ENCODE data around the gene MRPL43.
"Not testable (repeated sequence)": the region's sequence is repeated elsewhere in the genome, so short reads cannot be mapped to it uniquely, and the experiment has no call there.

Gene MRPL43

DNA sequence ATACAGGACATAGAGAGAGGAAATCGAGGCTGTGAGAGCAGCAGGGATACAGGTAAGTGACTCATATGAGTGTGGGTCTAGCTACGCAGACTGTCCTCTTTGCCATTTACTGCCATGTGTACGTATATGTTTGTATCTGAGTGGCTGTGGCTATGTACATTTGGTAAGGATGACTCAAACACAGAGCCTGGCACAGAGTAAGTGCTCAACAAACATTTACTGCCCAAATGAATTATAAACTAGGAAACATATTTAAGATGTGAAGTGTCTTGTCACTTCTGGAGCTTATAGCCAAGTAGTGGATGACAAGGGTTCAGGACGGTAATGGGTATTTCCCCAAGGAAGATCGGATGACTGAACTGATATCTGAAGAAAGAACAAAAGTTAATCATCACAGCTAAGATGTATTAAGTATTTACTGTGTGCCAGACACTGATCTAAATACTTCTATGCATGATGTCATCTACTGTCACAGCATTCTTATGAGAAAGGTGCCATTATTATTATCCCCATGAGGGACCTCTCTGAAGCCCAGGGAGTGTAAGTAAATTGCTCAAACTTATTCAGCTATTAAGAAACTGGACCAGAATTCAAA lies 6.0 kb downstream of the MRPL43 start:
- DNase-seq: no peak

GRCh38 chr10:100980711-100981110 lies 6.6 kb downstream of the MRPL43 start:
- DNase-seq: no peak

DNA sequence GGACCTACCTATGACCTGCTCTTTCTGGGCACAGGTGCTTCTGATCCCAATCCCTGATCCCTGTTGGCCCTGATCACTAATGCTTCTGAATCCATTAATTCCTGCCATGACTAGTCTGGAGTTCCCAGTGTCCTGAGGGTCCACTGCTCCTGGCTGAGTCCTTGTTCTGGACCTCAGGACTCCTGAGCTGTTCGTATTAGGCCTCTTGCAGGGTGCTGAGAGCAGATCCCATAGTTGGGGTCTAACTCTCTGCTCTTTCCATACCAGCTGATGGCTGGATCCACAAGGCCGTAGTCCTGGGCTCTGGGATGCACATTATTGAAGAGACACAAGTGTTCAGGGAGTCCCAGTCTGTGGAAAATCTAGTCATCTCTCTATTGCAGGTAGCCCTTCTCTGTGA lies 7.0 kb downstream of the MRPL43 start:
- DNase-seq: no peak

- DNase-seq: no peak
These were observed 7.5 kb downstream of the MRPL43 start for GRCh38 chr10:100979791-100980272.

- no peak for DNase-seq
These were observed 8.4 kb downstream of the MRPL43 start for GRCh38 chr10:100978901-100979195.

GRCh38 chr10:100978121-100978900 lies 9.0 kb downstream of the MRPL43 start:
- no peak for DNase-seq

DNA sequence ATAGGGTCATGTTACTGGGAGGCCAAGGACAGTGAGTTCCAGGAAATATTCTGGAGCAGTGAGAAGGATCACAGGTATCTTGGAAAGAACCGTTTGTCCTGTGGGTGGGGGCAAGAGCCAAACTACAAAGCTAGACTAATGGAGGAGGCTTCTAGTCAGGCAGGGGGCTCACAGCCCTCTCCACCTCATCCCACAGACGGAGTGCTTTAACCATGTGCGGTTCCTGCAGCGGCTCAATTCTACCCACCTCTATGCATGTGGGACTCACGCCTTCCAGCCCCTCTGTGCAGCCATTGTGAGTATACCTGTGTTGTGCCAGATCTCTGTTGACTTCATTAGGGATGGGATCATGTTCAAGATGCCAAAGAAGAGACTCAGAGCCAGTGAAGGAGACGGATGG lies 9.9 kb downstream of the MRPL43 start:
- no peak for DNase-seq

DNA sequence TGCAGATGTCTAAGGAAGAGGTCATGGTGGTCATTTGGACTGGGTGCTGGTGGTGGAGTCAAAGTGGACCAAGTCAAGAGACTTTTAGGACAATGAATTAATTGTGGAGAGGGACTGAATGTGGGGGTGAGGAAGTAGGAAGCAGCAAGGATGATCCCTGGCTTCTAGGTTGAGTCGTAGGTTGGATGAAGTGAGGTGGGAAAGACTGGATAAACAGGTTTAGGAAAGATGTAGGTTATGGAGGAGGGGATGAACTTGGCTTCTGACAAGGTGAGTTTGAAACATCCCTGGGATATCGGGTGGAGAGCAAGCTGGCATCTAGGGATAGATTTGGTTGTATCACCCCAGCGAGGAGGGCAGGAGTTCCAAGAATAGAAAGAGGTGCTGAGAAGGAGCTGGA lies 10.4 kb downstream of the MRPL43 start:
- no peak for DNase-seq

GRCh38 chr10:100975397-100975796 lies 11.9 kb downstream of the MRPL43 start:
- not testable (repeated sequence) for DNase-seq

DNA sequence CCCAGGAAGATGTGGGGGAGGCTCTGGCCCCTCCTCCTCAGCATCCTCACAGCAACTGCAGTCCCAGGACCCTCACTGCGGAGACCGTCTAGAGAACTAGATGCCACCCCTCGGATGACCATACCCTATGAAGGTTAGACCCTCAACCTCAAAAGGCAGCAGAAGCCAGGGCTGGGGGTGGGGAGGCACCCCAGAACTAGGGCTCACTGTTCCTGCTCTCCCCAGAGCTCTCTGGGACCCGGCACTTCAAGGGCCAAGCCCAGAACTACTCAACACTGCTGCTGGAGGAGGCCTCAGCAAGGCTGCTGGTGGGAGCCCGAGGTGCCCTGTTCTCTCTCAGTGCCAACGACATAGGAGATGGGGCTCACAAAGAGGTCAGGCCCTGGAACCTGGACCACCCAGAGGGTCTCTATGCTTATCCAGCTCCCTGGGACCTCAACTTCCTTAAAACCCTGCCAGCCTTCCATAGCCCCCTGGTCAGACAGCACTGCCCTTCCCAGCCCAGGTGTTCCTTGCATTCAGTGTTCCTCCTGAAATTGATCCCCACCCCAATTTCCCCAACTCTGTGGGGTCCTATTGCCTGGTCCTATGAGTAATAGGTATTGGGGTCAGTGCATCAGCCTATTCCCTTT lies 14.3 kb downstream of the MRPL43 start:
- DNase-seq: no peak

DNA sequence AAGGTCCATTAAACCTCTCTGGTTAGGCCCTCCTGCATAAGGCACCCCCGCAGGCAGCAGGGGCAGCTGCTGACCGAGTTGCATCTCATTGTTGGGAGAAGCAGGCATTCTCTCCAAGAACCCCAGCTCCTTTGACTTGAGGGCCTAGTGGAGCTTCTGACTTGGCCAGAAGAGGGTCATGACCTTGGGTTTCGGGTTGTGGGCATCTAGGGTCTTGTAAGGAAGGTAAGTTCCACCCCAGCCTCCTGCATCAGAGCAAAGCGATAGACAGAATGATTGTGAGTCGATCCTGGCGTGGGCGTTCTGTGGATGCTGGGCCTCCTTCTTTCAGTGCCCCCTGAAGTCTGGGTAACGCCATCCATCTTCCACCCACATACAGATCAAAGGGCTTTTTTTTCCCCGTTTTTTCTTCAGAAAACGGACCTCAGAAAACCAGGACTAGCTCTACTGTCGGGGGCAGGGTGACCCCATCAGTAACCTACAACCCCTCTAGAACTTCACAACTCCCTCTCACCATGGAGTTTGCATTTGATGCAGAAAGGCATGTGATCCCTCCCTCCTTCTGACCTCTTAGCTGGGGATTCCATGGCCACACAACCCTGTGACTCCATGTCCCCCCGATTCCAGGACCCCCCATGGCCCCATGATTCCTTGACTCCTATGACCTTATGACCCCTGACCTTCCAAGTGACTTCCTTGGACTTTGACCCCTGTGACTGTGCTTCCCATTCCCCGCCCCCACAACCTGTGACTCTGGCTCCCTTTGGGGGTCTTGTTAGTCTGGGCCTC lies 15.0 kb downstream of the MRPL43 start:
- DNase-seq: no peak

- DNase-seq: no peak
These were observed 16.1 kb downstream of the MRPL43 start for GRCh38 chr10:100970914-100971811.

DNA sequence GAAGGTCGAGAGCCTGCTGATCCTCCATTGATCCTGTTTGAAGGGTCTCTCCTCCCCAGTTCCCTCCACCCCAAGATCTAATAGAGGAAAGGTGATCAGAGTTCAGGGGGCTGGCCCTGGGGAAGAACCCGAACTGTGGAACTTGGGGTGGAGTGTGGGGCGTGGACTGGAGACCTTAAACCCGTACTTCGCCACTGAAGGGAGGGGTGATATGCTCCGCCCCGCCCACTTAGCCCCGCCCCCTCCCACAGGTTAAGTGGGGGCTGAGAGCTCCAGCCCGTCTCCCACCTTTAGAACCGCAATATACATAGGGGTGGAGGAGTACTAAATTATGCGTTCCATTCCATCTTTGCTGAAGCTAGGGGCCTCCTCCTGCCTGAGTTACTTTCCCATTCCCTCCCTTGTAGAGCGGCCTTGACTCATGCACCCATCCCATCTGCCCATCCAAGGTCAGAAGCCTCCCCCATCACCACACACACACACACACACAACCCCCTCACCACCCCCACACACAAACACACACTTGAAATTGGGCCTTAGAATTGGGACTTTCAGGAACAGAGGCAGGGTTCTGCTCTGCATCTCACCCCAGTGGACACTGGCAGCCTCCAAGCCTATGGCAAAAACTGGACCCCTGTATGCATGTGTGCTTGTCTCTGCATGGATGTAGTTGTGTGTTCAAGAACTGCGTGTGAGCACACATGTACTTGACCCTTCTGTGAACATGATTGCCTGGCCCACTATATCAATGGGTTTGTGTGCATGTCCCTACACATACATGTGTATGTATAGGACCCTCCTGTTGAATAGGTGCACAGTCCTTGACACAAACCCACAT lies 17.0 kb downstream of the MRPL43 start:
- no peak for DNase-seq

GRCh38 chr10:100969187-100970075 lies 17.9 kb downstream of the MRPL43 start, which contains the start of gene SEMA4G:
SEMA4G (plus strand) TSS chr10:100969504; CDS start chr10:100972913, 3,409 bp downstream.
- DNase-seq: peak; percentile 28 to 69 (median 32)

DNA sequence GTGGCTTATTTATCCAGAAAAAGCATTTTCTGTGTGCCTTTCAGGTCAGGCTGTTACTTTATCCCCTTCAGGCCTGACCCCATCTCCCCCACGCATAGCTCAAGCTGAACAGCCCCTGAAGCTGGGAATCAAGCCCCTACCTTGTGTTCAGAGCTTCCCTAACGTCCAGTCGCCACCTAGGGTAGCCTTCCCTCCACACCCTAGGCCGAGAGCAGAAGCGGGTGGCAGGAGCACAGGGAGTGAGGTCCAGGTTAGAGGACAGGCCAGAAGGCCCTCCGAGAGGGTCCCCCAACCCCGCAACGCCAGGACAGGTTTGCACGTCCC lies 18.5 kb downstream of the MRPL43 start:
- DNase-seq: no peak

DNA sequence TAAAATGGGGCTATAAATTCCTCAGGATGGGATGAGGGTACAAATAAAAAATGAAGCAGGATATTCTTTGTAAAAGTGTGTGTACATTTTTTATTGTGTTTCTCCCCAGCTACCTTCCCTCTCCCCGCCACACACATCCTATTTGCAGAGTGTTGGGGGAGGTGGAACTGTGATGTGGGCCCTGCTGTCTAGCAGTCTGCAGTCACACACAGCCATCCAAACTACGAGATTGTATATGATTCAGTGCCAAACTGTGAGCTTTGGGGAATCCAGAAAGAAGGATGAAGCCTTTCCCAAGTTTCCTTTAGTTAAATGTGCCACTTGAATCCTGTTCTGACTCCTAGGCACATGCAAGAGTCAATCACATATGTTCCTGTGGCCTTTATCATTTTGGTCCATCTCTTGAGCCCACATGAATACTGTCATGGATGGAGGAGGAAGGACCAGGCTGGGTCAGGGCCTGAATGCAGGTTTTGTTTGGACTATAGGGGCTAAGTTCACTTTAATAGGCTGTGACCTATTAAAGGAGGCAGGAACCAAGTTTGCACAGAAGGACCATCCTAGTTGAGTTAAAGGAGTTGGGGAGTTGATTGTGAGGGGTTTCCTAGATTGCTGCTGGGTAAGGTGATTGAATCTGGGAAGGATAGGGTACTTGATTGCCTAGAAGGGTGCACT lies 19.1 kb downstream of the MRPL43 start:
- no peak for DNase-seq

DNA sequence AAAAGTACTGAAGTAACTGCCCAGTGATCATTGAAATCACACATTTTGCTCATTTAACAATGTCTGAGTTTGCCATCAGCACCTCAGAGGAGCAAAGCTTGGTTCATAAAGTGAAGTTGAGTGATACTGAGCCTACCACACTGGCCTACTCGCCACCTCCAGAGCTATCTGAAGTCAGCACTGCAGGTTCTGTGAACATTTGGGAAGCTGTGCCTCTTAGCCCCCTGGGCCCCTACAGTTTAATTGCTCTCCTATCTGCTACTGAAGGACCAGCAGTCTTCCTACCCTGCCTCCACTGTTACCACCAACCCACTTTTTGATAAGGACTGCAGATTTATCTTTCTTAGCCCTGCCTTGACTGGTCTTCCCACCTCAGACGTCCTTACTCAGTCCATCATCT lies 20.0 kb downstream of the MRPL43 start:
- DNase-seq: no peak

- DNase-seq: no peak
These were observed 20.4 kb downstream of the MRPL43 start for GRCh38 chr10:100966887-100967286.

GRCh38 chr10:100965820-100966219 lies 21.5 kb downstream of the MRPL43 start:
- no peak for DNase-seq

- DNase-seq: no peak
These were observed 23.5 kb downstream of the MRPL43 start for GRCh38 chr10:100963826-100964225.

Measured in suppressor macrophage treated with lipopolysaccharide for 1 hour (primary cell).